ENCODE measurements around the gene TBL3.
"Not testable (repeated sequence)": the region's sequence is repeated elsewhere in the genome, so short reads cannot be mapped to it uniquely, and the experiment has no call there.

The TBL3 gene

GRCh38 chr16:1950559-1950958 is 21.3 kb upstream of the TBL3 start:
- no peak for TF ChIP-seq CTCF (IDR thresholded peaks at IDR 0.05; ENCODE audit: borderline replicate concordance, insufficient read depth, low read depth, low read length)
- no peak overlapping the region for H3K4me3 ChIP-seq (ENCODE audit: low read depth, low read length)

- no peak overlapping the region for H3K4me3 ChIP-seq (ENCODE audit: low read depth, low read length)
- TF ChIP-seq CTCF (IDR thresholded peaks at IDR 0.05; ENCODE audit: borderline replicate concordance, insufficient read depth, low read depth, low read length), result no peak
These were observed 18.1 kb upstream of the TBL3 start for GRCh38 chr16:1953734-1954133.

GRCh38 chr16:1957434-1958142 is 14.3 kb upstream of the TBL3 start:
- not testable (repeated sequence) for H3K4me3 ChIP-seq (ENCODE audit: low read depth, low read length)

- H3K4me3 ChIP-seq (ENCODE audit: low read depth, low read length), result not testable (repeated sequence)
These were observed 13.7 kb upstream of the TBL3 start for GRCh38 chr16:1958143-1958491.

- TF ChIP-seq CTCF (IDR thresholded peaks at IDR 0.05; ENCODE audit: borderline replicate concordance, insufficient read depth, low read depth, low read length), result no peak
- no peak overlapping the region for H3K4me3 ChIP-seq (ENCODE audit: low read depth, low read length)
These were observed 13.1 kb upstream of the TBL3 start for GRCh38 chr16:1958715-1959268.

- H3K4me3 ChIP-seq (ENCODE audit: low read depth, low read length), result peak within 1 kb of the TSS; percentile 81
- TF ChIP-seq CTCF (IDR thresholded peaks at IDR 0.05; ENCODE audit: borderline replicate concordance, insufficient read depth, low read depth, low read length), result peak; percentile 80
These were observed 12.4 kb upstream of the TBL3 start, which contains the start of gene NDUFB10 for GRCh38 chr16:1959269-1960039. Gene NDUFB10 (plus strand): TSS chr16:1959538. CDS start chr16:1959625, 87 bp downstream.

GRCh38 chr16:1960665-1961630 is 10.9 kb upstream of the TBL3 start:
- H3K4me3 ChIP-seq (ENCODE audit: low read depth, low read length), result peak overlapping the region; percentile 81
- TF ChIP-seq CTCF (IDR thresholded peaks at IDR 0.05; ENCODE audit: borderline replicate concordance, insufficient read depth, low read depth, low read length), result no peak
